K562 (cell line): ENCODE data around the gene CLIP1. TPM values are rescaled to one million over a fixed set of nuclear protein-coding genes. Genes with fewer than 3 reads are reported as not detected.

Experiments
- CAMTA2 ChIP-seq: fragments of 250-450 bp; sonication (Bioruptor Pico); conservative IDR thresholded peaks from 2 replicates; pipeline ENCODE4 v1.5.1; 2022
- JUND ChIP-seq, 2 experiments: IDR thresholded peaks; 2 replicates in 1 of 2; 3 replicates in 1 of 2; pipeline ENCODE4 v1.6.1; 2011; ENCODE audit warnings: borderline replicate concordance in 2 of 2, low read depth in 2 of 2, low read length in 2 of 2, improper control_type of control experiment in 1 of 2, missing biosample characterization in 1 of 2, missing genetic modification characterization in 1 of 2, missing genetic modification reagents in 1 of 2
- MCM2 ChIP-seq: fragments of 450-650 bp; IDR thresholded peaks from 2 replicates; pipeline ENCODE4 v1.6.1; 2017; ENCODE audit warnings: low read depth, mild to moderate bottlenecking
- NR2C1 ChIP-seq, 2 experiments: fragments of 450-650 bp; IDR thresholded peaks; 2 replicates each; pipeline ENCODE4 v1.6.1; 2017; ENCODE audit warnings: mild to moderate bottlenecking in 2 of 2, antibody characterized with exemption in 1 of 2, inconsistent platforms in 1 of 2, missing compliant biosample characterization in 1 of 2, missing genetic modification characterization in 1 of 2
- POLR2G ChIP-seq: fragments of 200-400 bp; formaldehyde crosslinking; IDR thresholded peaks from 2 replicates; pipeline ENCODE4 v1.6.1; 2017; ENCODE audit warnings: low read depth, mild to moderate bottlenecking, antibody characterized with exemption, low read length, moderate library complexity
- SREBF2 ChIP-seq: sonication (generic); formaldehyde crosslinking; IDR thresholded peaks from 2 replicates; pipeline ENCODE4 v1.4.0; 2020; ENCODE audit warnings: mild to moderate bottlenecking, missing genetic modification reagents
- STAG1 ChIP-seq: sonication (generic); formaldehyde crosslinking; IDR thresholded peaks from 2 replicates; pipeline ENCODE4 v1.5.0; 2020; ENCODE audit warnings: missing genetic modification reagents, borderline replicate concordance
- VEZF1 ChIP-seq: fragments of 200-800 bp; sonication (Bioruptor generic); IDR thresholded peaks from 2 replicates; pipeline ENCODE4 v1.6.1; 2017; ENCODE audit warnings: missing genetic modification characterization, missing compliant biosample characterization
- YBX1 ChIP-seq: fragments of 450-650 bp; IDR thresholded peaks from 2 replicates; pipeline ENCODE4 v1.7.1; 2016; ENCODE audit warnings: mild to moderate bottlenecking
- ZNF232 ChIP-seq: sonication (generic); formaldehyde crosslinking; IDR thresholded peaks from 2 replicates; pipeline ENCODE4 v1.8.0; 2022; ENCODE audit warnings: mild to moderate bottlenecking, missing genetic modification reagents
- ZNF318 ChIP-seq, 2 experiments: fragments of 450-650 bp; IDR thresholded peaks; 2 replicates each; pipeline ENCODE4 v1.6.1; 2016; ENCODE audit warnings: mild to moderate bottlenecking in 2 of 2, borderline replicate concordance in 1 of 2, low read depth in 1 of 2, moderate library complexity in 1 of 2
- ZNF384 ChIP-seq: IDR thresholded peaks from 2 replicates; pipeline ENCODE4 v1.6.1; 2012; ENCODE audit warnings: low read depth, low read length, improper control_type of control experiment
- ZNF444 ChIP-seq: fragments of 250-450 bp; sonication (Bioruptor Pico); IDR thresholded peaks from 2 replicates; pipeline ENCODE4 v1.4.0; 2020; ENCODE audit warnings: mild to moderate bottlenecking, moderate library complexity
- polyA plus RNA-seq, 8 experiments: library from polyadenylated mRNA; depleted of rRNA in 4 of 8; stranded (reverse) in 5 of 8; unstranded in 3 of 8; fragments of >200 nt; fragmentation: Nextera tagmentation in 2 of 8; fragmentation: Illumina TruSeq in 1 of 8; extraction: Ambion mirVana in 2 of 8; extraction: Trizol in 1 of 8; gene quantifications; 2 replicates each; pipeline versions ENCODE4 v1.2.1 to v1.2.3, GENCODE V29; 2011 to 2014; ENCODE audit warnings: inconsistent platforms in 1 of 8, missing spikeins in 1 of 8
- total RNA-seq, 7 experiments: library from RNA; depleted of rRNA in 6 of 7; stranded (reverse); fragments of >200 nt in 6 of 7; fragmentation: Illumina TruSeq in 2 of 7; extraction: Trizol in 2 of 7; gene quantifications; 2 replicates each; pipeline versions ENCODE4 v1.2.1 to v1.2.3, GENCODE V29; 2011 to 2021; ENCODE audit warnings: low replicate concordance in 1 of 7
- TF ChIP-seq, protein P1 (sequence below): fragments of 450-650 bp; IDR thresholded peaks from 2 replicates; pipeline ENCODE4 v1.6.1; 2016

Gene CLIP1
- total and polyA plus RNA-seq, 9 of the 15 experiments (the other 6 are each of a cell fraction or from before 2014, with no cell fraction given) = 5.8 to 33.9 (median 27.6) TPM

GRCh38 chr12:122399592-122400373, 22.7 kb downstream of the CLIP1 start (continued):
- TF ChIP-seq ZNF318 (IDR thresholded peaks at IDR 0.05; ENCODE audit: borderline replicate concordance in 1 of 2, low read depth in 1 of 2) = peak in 1 of 2 experiments; percentile 22; a peak in 1 of 4 replicates
- peak; percentile 58; the same call in 1 of the 2 replicates for TF ChIP-seq POLR2G
- TF ChIP-seq ZNF384 = peak; percentile 18; the same call in 1 of the 2 replicates
- TF ChIP-seq JUND (IDR thresholded peaks at IDR 0.05; ENCODE audit: borderline replicate concordance, low read depth, low read length) = peak; percentile 89
- peak; percentile 71; the same call in 2 of the 3 replicates for TF ChIP-seq JUND (tag; IDR thresholded peaks at IDR 0.05; ENCODE audit: borderline replicate concordance, low read depth, low read length)
- TF ChIP-seq ZNF444 (CRISPR knock-in tag) = no peak
- no peak for TF ChIP-seq SREBF2 (CRISPR knock-in tag)
- no peak for TF ChIP-seq VEZF1 (CRISPR knock-in tag)
- TF ChIP-seq STAG1 = no peak
- TF ChIP-seq, protein P1, sequence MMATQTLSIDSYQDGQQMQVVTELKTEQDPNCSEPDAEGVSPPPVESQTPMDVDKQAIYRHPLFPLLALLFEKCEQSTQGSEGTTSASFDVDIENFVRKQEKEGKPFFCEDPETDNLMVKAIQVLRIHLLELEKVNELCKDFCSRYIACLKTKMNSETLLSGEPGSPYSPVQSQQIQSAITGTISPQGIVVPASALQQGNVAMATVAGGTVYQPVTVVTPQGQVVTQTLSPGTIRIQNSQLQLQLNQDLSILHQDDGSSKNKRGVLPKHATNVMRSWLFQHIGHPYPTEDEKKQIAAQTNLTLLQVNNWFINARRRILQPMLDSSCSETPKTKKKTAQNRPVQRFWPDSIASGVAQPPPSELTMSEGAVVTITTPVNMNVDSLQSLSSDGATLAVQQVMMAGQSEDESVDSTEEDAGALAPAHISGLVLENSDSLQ = peak; percentile 29; the same call in 1 of the 2 replicates
- TF ChIP-seq NR2C1 (IDR thresholded peaks at IDR 0.05) = peak; percentile 10; the same call in 1 of the 2 replicates
- no peak; the same call in none of the 2 replicates for TF ChIP-seq NR2C1 (tag; IDR thresholded peaks at IDR 0.05)
- TF ChIP-seq YBX1 = no peak
- TF ChIP-seq MCM2 = no peak
- TF ChIP-seq CAMTA2 (CRISPR knock-in tag) = no peak
- no peak for TF ChIP-seq ZNF232 (CRISPR knock-in tag)
